Stimulated activated CD8-positive, alpha-beta memory T cell treated with anti-CD3 and anti-CD28 coated beads, Interleukin-2, amount 100 ng/mL, for 1 hour (primary cell): ENCODE data around the gene CIT.

ENCODE experiments used
- DNase-seq, 2 donors: peaks; one replicate each; pipeline ENCODE4 v3.0.0-alpha.2; 2020; ENCODE audit warnings: low read depth in 2 of 2

CIT gene

GRCh38 chr12:119807380-119807779 is 69.7 kb downstream of the CIT start:
- DNase-seq, result no peak

GRCh38 chr12:119804011-119804641 is 73.0 kb downstream of the CIT start:
- DNase-seq, result no peak

DNA sequence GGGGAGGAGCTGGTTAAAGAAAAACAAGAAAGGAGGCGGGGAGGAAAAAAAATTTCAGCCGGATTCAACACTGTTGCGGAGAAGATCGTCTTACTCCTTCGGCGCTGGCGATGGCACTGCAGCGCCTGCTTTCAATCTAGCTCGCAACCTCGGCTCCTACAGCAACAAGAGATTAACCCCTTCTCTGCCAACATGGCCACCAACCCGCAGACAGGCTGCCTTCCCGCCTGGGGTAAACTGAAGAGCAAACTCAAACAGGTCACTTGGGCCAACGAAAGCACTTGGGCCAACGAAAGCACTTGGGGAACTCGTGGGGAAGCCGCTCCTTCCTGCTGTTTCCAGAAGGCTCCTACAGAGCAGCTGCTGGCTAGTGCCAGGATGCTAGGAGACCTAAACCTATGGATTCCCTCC is 73.7 kb downstream of the CIT start:
- DNase-seq, result no peak

GRCh38 chr12:119802472-119802871 is 74.6 kb downstream of the CIT start:
- no peak for DNase-seq

DNA sequence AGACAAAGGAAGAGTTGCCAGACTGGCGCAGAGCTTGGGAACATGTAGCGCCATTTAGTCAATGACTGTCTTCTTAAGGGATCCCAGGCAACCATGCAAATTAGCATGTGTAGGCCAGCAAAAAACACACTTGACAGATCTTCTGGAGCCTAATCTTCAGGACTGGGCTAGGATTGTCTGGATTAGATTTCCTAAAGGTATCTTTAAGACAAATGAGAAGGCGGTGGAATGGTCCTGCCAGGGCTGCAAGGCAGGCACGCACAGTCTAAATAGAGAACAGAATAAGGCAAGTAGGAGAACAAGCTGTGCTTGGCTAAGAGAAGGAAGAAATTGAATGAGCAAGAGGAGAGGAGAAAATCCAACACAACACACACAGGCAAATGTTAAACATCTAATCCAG is 80.0 kb downstream of the CIT start:
- DNase-seq, result no peak

DNA sequence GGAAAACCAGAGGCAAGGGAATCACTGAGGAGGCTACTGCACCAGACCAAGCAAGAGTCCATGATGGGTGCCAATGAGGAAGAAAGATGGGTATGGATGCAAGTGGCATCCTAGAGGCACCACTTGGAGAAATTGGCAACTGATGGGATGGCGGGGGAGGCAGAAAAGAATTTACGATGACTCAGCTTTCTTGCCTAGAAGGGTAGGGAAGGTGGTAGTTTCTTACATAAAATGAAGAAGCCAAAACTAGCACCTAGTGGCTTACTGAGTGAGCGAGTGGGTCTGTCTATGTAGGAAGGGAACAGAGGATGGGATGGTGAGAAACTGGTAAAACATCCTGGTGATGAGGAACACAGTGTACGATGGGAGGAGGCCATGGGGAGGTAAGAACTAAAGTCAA is 80.8 kb downstream of the CIT start:
- no peak for DNase-seq

DNA sequence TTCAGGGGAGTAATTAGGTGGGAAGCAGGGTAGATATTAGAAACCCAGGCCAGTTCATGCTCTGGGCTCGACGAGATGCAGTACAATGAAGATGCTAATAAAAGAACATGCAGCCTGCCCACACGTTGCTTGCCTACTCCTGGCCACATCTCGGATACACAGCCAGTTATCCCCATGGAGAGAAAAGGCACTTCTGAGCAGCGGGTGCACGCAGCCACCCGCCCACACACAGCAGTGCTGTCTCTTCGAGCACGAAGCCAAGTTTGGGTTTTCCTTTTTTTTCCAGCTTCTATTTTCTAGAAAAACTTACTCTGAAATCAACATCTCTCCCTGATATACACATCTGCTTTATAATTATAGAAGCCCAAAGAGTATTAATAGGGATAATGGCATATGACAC is 85.7 kb downstream of the CIT start:
- no peak for DNase-seq

- no peak for DNase-seq
Observed at GRCh38 chr12:119788786-119789185, 88.3 kb downstream of the CIT start.

- no peak for DNase-seq
Observed at GRCh38 chr12:119786539-119786938, 90.6 kb downstream of the CIT start.

GRCh38 chr12:119784673-119785072 is 92.4 kb downstream of the CIT start:
- no peak for DNase-seq

DNA sequence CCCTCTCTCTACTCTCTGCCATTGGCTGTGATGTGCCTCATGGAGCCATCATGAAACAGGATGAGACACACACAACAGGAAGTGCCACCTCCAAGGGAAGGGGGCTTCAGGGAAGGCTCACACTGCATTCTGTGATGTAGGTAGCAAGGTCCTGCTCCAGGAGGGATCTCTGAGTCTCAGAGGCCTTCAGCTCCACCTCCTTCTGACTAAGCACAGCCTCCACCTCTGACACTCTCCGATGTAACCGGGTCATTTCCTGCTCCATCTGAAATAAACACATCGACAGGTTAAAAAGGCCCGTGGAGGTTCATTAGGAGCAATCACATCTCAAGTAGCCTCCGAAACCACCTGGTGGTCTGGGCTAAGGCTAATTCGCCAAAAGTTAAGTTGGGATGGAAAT is 93.3 kb downstream of the CIT start:
- no peak for DNase-seq

GRCh38 chr12:119781804-119782203 is 95.3 kb downstream of the CIT start:
- DNase-seq, result no peak

DNA sequence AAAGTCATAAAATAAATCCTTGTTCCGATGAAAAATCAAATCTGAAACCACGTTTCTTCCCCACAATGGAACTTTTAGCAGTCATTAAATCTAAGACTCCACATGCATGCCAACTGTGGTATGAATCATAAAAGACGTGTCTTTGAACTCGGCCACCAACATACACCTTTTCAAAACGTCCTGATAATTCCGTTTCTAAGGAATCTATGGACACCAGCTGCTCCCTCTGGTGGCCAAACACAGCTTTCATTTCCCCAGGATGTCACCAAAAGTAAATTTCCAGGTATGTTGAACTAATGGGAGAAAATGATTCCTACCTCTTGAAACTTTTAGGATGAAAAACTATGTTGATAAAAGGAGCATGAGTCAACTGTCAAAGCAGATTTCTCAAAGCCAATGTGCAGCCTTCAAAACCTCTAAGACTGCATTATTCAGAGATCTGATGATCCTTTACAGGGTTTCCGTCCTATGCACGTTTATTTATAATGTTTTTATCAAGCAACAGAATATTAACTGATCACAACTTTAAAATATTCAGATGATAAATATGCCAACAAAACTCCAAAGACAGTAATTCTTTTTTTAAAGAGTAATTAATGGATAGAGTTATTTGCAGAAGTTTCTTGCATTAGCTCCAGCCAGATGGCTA is 96.2 kb downstream of the CIT start:
- no peak for DNase-seq

- DNase-seq, result no peak
Observed at GRCh38 chr12:119775246-119775895, 101.7 kb downstream of the CIT start.

- DNase-seq, result no peak
Observed at GRCh38 chr12:119772431-119772830, 104.7 kb downstream of the CIT start.

- no peak for DNase-seq
Observed at GRCh38 chr12:119770146-119770545, 107.0 kb downstream of the CIT start.

GRCh38 chr12:119762619-119763018 is 114.5 kb downstream of the CIT start:
- no peak for DNase-seq

DNA sequence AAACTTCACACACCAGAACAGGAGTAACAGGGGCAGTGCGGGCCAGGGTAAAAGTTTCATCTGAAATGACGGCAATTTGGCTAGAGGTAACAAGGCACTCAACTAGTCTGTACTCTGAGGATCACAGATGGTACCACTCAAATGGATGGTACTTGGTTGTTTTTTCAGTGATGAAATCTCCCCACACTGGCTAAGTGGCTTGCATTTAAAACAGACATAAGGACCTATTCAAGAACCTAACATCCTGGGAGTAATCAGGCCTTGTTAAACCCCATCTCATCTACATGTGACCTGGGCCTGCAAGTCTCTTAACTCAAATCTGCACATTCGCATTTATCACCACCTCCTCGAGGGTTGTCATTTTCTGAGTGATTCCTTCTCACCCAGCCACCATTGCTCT is 118.4 kb downstream of the CIT start:
- no peak for DNase-seq

DNA sequence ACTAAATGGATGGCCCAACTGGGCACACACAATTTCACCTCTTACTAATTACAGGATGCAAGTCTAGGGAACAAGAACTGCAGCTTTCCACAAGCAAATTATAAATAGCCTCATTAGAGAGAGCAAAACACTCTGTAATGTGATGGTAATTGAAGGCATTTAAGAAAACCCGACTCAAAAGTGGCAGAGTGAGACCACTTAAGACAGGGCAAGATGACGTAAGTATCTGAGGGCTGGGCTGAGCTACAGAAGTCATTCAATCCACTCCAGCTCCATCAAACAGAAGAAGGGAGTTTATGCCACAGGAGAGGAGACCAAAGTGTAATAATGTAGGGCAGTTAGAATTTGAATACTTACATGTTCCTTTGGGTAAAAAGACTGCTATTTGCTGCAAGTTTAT is 118.9 kb downstream of the CIT start:
- no peak for DNase-seq

GRCh38 chr12:119751961-119752360 is 125.2 kb downstream of the CIT start:
- no peak for DNase-seq

- DNase-seq, result no peak
Observed at GRCh38 chr12:119749666-119750065, 127.5 kb downstream of the CIT start.

- no peak for DNase-seq
Observed at GRCh38 chr12:119748497-119748896, 128.6 kb downstream of the CIT start.

GRCh38 chr12:119746169-119746568 is 131.0 kb downstream of the CIT start:
- no peak for DNase-seq
